Muscle layer of duodenum (tissue), 2 donors: ENCODE measurements around the gene ATP9B.

Source experiments
- H3K27ac ChIP-seq: one replicate; pipeline ENCODE4 v1.7.0; 2013; ENCODE audit warnings: mild to moderate bottlenecking, low read length
- H3K27me3 ChIP-seq: one replicate; pipeline ENCODE4 v1.7.0; 2013; ENCODE audit warnings: low read depth, mild to moderate bottlenecking, control low read depth, low read length
- H3K36me3 ChIP-seq, 2 donors: one replicate each; pipeline ENCODE4 v1.7.0; 2013; ENCODE audit warnings: low read length in 2 of 2, control low read depth in 1 of 2, mild to moderate bottlenecking in 1 of 2; ENCODE audit not compliant: insufficient read depth in 2 of 2, control insufficient read depth in 1 of 2
- H3K4me1 ChIP-seq, 2 donors: one replicate each; pipeline ENCODE4 v1.7.0; 2013; ENCODE audit warnings: low read length in 2 of 2, mild to moderate bottlenecking in 2 of 2, control low read depth in 1 of 2, moderate library complexity in 1 of 2; ENCODE audit not compliant: insufficient read depth in 2 of 2, control insufficient read depth in 1 of 2
- H3K4me3 ChIP-seq, 2 donors: one replicate each; pipeline ENCODE4 v1.7.0; 2013; ENCODE audit warnings: low read length in 2 of 2, low read depth in 1 of 2, mild to moderate bottlenecking in 1 of 2
- H3K9me3 ChIP-seq, 2 donors: one replicate each; pipeline ENCODE4 v1.7.0; 2013; ENCODE audit warnings: low read length in 2 of 2, control low read depth in 1 of 2, mild to moderate bottlenecking in 1 of 2; ENCODE audit not compliant: control insufficient read depth in 1 of 2
- donor health status: healthy.

The ATP9B gene

DNA sequence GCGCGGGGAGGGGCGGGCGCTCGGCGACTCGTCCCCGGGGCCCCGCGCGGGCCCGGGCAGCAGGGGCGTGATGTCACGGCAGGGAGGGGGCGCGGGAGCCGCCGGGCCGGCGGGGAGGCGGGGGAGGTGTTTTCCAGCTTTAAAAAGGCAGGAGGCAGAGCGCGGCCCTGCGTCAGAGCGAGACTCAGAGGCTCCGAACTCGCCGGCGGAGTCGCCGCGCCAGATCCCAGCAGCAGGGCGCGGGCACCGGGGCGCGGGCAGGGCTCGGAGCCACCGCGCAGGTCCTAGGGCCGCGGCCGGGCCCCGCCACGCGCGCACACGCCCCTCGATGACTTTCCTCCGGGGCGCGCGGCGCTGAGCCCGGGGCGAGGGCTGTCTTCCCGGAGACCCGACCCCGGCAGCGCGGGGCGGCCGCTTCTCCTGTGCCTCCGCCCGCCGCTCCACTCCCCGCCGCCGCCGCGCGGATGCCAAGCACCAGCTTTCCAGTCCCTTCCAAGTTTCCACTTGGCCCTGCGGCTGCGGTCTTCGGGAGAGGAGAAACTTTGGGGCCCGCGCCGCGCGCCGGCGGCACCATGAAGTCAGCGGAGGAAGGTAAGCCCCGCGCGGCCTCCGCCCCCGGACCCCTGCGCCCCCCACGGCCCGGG lies 326.7 kb downstream of the ATP9B start, which contains the start of gene NFATC1:
Gene NFATC1, plus strand, starts transcription at position 170 of the 644 bp plus-strand sequence. Its CDS starts 295 bp downstream, at position 465.
- peak within 1 kb of the TSS; percentile 33 to 70 for H3K4me3 ChIP-seq
- H3K27me3 ChIP-seq, result peaks cover 4% of the 10 kb centered on the region
- peak within 1 kb of the TSS; percentile 67 for H3K27ac ChIP-seq
- no peaks in the 10 kb centered on the region for H3K9me3 ChIP-seq
- H3K4me1 ChIP-seq, result peaks cover 4 to 28% of the 10 kb centered on the region in 2 donors
- no peaks in the 10 kb centered on the region for H3K36me3 ChIP-seq

DNA sequence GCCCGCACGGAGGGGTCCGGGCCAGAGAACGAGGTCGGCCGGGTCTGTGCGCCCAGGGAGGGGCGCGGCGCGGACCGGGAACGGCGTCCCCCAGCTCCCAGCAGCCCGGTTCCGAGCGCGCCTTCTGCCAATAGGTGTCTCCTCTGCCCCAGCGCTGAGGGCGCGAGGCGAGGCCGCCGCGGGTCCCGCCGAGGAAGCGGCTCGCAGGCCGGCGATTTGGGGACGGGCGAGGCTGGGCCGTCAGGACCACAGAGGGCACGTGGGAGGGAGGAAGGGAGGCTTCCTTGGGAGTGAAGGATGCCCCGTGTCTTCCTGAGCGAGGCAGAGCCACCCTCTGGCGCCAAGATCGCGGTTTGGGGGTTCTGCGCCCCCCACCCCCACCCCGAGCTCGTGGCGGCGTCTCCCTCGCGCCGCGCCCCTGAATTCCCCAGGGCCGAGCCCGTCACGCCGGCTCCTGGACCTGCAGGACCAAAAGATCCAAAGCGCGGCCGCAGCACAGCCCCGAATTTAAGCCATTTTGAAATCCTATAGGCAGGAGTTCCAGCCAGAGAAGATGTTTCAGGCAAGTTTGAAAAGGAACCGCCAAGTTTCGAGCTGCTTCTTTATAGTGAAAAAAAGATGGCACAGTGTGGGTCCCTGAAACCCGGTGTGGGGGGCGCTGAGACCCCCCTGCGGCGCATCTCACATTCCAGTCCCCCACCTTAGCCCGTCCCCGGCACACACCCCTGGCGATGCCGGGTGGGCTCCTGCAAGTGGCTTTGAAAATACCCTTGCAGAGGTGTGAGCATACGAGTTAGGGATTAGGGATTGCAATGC lies 327.4 kb downstream of the ATP9B start:
- Histone ChIP-seq H3K36me3 (no peaks in the 10 kb centered on the region), H3K27me3 (peaks cover 4% of the 10 kb centered on the region), H3K4me1 (peaks cover 4 to 32% of the 10 kb centered on the region in 2 donors), H3K27ac (no peak overlapping the region), H3K4me3 (peak overlapping the region; percentile 16 to 70), H3K9me3 (no peaks in the 10 kb centered on the region)

DNA sequence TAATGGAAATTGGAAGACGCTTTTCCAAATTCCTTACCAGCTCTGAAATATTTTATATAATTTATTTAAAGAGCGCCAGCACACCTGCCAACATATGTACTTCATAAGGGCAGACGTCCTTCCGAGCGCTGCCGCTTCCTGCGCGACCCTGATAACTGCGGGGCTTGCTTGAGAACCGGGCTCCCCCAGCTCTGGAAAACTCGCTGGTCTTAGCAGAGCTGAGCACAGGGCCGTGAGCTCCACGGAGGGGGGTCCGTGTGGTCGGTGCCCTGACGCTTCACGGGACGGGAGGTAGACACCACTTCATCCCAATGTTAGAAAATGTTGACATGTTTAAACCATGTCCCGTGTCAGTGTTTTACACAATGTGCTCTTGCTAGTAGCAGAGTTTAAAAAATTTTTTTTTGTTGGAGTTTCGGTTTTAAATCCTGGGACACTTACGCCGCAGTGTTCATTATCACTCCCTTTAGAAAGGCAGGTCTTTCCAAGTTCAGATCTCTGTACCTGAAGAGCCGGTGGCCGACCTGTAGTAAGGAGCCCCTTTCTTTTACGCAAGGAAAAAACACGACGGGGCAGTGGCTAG lies 328.1 kb downstream of the ATP9B start:
- peak overlapping the region; percentile 26 to 70 for H3K4me3 ChIP-seq
- no peaks in the 10 kb centered on the region for H3K36me3 ChIP-seq
- peaks cover 4% of the 10 kb centered on the region for H3K27me3 ChIP-seq
- peaks cover 4 to 39% of the 10 kb centered on the region in 2 donors for H3K4me1 ChIP-seq
- no peak overlapping the region for H3K27ac ChIP-seq
- H3K9me3 ChIP-seq, result no peaks in the 10 kb centered on the region

DNA sequence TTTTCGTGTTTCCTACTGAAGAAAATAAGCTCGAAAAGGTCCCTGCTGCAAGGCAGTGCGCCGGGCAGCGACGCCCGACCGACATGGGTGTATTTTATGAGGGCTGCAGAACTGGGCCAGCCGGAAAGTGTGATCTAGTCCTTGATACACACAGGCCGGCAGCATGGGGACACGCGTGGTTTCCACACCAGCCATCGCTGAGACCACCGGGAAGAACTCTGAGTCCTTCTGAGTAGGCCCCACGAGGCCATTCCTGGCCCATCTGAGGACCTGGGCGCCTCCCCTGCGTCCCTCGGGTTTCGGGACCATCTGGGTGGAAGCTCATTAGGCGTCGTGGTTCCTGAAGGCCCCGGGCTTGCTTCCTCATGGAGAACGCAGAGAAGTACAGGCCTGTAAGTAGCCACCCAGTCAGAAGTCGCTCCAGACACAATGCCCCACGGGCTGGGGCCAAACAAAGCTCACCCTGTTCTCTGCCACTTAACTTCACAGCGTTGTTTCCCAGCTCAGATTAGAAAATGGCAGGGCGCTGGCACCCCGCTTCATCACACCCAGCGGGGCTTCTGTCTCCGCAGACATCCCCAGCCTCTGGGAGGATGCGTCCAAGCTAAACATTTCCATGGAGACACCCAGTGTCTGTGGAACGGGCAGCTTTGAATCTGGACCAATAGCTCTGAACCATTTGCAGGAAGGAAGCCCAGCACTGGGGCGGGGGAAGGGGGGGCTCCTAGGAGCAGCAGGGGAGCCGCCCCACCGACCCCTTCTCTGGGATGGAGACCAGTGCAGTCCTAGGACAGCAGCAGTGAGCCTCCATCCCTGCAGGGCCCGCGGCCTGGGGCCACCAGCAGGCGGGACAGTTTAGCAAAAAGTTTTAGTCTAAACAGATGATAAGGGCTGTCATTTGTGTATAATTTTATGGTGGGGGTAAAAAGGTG lies 328.9 kb downstream of the ATP9B start:
- H3K9me3 ChIP-seq, result no peaks in the 10 kb centered on the region
- H3K27ac ChIP-seq, result no peak overlapping the region
- no peak overlapping the region for H3K4me3 ChIP-seq
- H3K36me3 ChIP-seq, result no peaks in the 10 kb centered on the region
- peaks cover 6 to 43% of the 10 kb centered on the region in 2 donors for H3K4me1 ChIP-seq
- peaks cover 1% of the 10 kb centered on the region for H3K27me3 ChIP-seq

DNA sequence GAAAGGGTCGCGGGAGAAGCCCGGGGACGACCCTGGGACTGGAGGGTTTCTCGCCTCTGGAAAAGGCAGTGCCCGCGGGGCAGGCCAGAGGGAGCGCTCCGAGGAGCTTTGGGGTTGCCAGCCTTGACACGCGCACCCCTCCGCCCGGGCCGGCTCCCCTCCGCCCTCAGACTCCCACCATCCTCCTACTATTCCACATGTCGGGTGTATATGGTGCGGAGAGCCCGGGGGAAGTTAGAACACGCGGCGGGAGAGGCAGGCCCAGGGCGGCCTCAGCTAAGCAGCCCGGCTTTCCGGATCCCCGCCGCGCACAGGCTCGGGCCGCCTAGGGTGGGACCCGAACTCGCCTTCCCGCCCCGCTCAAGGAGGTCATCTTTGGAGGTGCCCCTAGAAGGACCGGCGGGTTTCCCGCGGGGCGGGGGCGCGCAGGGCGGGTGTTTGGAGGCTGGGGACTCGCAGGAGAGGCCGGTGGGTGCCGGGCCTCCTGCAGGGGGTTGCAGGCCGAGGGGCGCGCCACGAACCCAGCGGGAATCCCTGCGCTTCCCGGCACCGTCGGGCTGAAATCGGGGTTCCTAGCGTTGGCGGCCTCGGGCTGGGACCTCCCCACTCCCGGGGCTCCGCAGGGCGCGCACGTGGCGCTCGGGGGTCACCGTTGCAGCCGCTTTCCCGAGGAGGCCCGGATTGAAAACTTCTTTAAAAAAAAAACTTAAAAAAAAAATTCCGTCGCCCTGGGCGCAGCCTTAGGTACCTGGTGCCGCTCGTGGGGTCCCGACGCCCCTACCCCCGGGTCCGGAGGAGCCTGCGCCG lies 330.3 kb downstream of the ATP9B start:
- Histone ChIP-seq H3K9me3 (no peaks in the 10 kb centered on the region), H3K27ac (no peak overlapping the region), H3K36me3 (no peaks in the 10 kb centered on the region), H3K4me3 (peak overlapping the region; percentile 7 to 59), H3K27me3 (no peaks in the 10 kb centered on the region), H3K4me1 (peaks cover 7 to 50% of the 10 kb centered on the region in 2 donors)

DNA sequence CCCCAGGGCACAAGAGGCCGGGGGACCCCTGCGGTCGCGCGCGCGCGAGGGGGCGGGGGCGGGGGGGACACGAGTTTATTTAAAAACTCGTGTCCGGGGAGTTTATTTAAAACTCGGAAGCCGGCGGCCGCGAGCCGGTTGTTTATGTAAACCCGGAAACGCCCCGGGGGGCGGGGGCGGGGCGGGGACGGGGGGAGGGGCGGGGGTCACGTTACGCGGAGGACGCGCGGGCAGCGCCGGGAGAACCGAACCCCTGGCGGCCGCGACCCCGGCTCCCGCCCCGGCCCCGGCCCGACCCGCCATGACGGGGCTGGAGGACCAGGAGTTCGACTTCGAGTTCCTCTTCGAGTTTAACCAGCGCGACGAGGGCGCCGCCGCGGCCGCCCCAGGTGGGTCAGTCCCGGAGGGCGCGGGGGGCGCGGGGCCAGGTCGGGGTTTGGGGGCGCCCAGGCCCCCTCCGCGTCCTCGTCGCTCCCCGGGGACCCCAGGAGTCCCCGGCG lies 330.9 kb downstream of the ATP9B start:
- H3K36me3 ChIP-seq, result no peaks in the 10 kb centered on the region
- peak overlapping the region in 1 of 2 donors; percentile 67 for H3K4me3 ChIP-seq
- no peaks in the 10 kb centered on the region for H3K9me3 ChIP-seq
- peaks cover 7 to 45% of the 10 kb centered on the region in 2 donors for H3K4me1 ChIP-seq
- no peaks in the 10 kb centered on the region for H3K27me3 ChIP-seq
- H3K27ac ChIP-seq, result no peak overlapping the region

DNA sequence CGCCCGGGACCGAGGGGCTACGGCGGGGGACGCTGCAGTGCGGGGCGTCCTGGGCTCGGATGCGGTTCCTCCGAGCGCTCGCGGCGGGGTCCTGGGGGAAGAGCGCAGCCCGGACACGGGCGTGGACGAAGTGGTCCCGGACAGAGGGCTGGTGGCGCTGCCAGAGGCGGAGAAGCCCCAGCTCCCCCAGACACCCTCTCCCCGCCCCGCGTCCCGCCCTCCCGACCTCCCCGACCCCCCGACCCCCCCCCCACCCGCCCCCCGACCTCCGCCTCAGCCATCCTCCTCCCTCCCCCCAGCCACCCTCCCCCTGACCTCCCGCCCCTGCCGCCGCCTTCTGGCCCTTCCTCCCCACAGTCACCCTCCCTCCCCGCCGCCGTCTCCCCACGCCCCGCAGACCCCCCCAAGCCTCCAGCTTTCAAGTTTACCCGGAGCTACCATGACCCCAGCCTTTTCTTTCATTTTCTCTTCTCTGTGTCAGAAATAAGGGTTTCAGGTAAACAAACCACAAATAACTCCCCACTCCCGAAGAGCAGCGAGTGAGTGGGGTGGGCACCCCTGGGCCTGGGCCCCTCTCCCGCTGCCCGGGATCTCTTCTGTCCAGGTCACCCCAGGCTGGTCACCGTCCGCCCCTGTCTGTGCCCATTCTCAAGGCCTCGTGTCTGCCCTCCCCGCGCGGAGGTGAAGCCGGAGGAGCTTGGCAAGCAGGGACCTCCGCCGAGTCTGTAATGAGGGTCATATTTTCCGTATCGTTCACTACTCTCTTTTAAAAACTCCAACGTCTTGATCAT lies 331.6 kb downstream of the ATP9B start:
- H3K36me3 ChIP-seq, result no peaks in the 10 kb centered on the region
- H3K27ac ChIP-seq, result no peak overlapping the region
- H3K4me3 ChIP-seq, result peak overlapping the region in 1 of 2 donors; percentile 67
- H3K27me3 ChIP-seq, result no peaks in the 10 kb centered on the region
- peaks cover 7 to 51% of the 10 kb centered on the region in 2 donors for H3K4me1 ChIP-seq
- H3K9me3 ChIP-seq, result no peaks in the 10 kb centered on the region

DNA sequence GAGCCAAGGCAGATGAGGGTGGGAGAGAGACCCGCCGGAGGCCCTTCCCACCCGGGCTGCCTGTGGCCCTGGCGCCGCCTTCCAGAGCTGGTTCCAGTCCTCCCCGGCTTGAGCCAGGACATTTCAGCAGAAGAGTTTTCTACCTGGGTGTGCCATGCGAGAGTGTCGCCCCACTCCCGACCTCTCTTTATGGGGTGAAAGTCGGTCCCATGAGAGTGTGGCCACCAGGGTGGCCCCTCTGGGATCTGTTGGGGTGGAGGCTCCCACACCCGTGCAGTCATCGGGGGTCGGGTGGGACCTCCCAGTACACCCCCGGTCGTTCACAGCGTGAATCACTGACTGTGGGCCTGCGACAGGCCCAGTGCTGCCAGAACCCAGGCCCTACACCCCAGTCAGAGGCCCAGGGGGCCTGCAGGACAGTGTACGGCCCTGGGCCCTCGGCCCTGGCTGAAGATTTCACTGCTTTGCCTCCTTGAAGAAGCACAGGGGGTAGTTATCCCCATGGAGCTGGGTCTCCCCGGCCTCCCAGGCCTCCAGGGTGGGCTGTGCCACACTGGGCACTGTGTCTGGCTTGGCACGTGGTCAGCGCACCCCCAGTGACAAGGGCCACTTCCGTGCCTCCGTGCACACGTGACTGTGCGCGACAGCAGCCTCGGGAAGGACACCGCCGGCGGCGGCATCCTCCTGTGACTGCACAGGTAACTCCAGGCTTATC lies 332.5 kb downstream of the ATP9B start:
- Histone ChIP-seq H3K4me3 (no peak overlapping the region), H3K9me3 (no peaks in the 10 kb centered on the region), H3K36me3 (no peaks in the 10 kb centered on the region), H3K4me1 (peaks cover 7 to 54% of the 10 kb centered on the region in 2 donors), H3K27ac (no peak overlapping the region), H3K27me3 (no peaks in the 10 kb centered on the region)

DNA sequence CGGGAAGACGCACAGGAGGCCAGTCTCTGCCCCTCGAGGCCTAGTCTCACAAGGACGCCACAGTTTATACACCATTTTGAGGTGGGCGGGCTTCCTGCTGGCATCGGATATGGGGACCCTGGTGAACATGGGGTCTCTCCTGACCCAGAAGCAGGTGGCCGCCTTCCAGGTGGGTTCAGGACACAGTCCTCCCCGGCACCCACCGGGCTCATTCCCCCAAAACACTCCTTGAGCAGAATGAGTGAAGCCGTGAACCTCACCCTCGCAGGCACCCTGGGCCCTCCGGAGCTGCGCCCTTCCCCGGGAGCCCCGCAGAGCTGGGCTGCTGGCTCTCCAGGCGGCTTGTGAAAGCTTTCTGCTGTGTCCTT lies 333.0 kb downstream of the ATP9B start:
- H3K9me3 ChIP-seq, result no peaks in the 10 kb centered on the region
- no peak overlapping the region for H3K4me3 ChIP-seq
- H3K27ac ChIP-seq, result no peak overlapping the region
- no peaks in the 10 kb centered on the region for H3K36me3 ChIP-seq
- peaks cover 7 to 49% of the 10 kb centered on the region in 2 donors for H3K4me1 ChIP-seq
- H3K27me3 ChIP-seq, result no peaks in the 10 kb centered on the region
